HG03135 (cell line): ENCODE results near the gene MTHFD1L.

Experiments used
- ATAC-seq: cut with Tn5 transposase; IDR thresholded peaks from one replicate; pipeline ENCODE4 v1.9.1; 2021; ENCODE audit warnings: mild to moderate bottlenecking, moderate library complexity; ENCODE audit not compliant: unreplicated experiment

The MTHFD1L gene

DNA sequence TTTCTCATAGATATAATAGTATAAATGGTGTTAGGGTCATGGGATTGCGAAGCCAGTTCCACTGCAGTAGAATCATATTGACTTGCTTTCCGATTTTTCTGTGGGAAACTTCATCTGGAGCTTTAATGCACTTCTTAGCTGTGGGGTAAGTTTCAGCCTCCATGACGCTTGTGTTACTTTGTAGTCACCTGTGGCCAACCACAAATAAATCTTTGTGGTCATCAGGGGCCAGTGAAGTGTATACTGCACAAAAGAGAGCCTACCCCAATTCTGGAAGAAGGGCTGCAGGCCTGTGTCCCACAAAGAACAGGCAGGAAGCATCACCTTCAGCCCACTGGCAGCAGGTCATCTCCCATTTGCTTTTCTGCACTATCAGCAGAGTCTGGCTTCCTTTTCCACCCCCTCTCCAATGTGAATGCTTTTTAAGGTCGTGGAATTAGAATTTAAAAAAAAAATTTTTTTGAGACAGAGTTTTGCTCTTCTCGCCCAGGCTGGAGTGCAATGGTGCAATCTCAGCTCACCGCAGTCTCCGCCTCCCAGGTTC, 32.0 kb downstream of the MTHFD1L start:
- ATAC-seq = peak; percentile 51

DNA sequence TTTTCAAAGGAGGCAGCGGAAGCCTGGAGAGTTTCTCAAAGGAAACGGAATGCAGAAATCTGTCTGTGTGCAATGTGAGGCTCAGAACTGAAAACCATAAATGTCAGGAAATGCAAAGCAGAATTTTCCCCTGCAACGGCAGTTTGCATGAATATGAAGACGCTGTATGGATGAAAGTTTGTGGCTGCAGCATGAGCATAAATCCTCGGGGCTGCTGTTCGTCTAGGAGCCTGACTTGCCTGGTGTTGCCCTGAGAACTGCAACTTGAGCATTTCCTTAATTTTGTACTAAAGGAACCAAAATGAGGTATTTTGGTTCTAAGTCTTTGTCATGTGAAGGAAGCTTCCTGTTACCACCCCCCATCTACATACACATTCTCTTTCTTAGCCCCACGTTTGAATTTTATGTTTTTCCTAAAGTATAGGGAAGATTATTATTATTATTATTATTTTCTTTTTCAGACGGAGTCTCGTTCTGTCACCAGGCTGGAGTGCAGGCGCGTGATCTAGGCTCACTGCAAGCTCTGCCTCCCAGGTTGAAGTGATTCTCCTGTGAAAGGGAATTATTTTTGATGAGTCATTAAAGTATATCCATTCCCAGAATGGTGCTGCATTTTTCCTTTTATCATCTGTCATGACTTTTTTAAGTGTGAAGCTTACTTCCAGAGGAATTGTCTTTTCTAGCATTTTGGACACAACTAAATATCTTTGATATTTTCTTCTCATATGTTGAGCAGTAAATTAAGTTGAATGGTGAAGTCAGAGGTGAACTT, 33.1 kb downstream of the MTHFD1L start:
- ATAC-seq = no peak

DNA sequence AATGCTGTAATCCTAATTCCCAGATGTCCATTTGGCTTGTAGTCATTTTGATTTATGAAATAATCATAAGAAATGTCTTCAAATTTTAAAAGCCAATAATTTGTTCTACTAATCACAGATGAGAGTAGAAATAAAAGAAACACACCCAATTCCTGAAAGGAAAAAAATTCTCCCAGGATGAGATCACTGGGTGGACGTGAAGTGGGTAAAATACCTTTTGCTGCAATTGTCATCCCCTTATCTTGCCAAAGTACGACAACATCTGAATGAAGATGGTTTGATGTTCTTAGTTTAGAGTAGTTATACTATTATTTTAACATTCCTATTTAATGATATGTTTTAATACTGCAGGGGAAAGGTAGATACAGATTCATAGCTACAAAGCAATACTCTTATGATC, 33.7 kb downstream of the MTHFD1L start:
- ATAC-seq = no peak

DNA sequence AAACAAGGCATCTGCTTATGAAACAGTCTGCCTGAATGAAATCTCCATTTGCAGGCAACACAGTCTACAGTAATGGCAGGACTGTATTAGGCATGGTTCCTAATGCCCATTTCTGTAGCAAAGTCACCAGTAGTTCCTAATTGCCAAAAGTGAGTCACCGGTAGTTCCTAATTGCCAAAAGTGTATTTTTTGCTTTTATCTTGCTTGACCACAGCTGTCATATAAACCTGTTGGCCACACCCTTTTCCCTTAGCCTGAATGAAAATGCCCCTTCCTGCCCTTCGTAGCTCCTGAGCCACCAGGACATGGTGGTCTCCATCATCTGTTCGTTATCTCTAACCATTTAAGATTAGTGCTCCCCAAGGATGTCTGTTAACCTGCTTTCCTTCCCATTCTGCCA, 34.5 kb downstream of the MTHFD1L start:
- ATAC-seq = no peak

DNA sequence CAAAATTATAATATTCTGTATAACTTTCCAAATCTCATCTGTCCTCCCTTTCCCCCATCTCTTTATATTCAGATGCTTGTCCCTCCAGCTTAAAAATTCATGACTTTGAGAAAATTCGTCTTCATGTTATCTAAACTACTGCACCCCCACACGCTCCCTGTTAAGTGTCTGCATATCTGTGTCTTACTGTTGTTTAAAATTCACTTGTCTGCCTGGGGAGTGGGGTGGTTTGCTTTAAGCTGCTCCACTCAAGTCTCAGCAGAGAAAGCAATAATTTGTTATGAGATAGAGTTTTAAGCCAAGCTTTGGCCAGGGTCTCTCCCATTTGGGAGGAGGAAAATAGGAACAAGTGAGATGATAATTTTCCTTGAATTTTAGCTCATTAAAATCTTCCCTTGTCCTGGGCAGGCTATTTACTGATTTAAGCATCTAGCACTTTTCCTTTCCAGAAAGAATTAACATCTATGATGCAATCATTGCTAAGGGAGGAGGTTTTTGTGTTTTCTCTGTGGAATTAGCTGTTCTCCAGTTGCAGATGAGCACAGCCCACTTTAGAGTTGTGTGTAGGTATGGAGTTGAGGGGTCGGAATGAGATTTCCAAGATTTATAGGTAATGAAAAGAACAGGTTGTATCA, 36.8 kb downstream of the MTHFD1L start:
- no peak for ATAC-seq

DNA sequence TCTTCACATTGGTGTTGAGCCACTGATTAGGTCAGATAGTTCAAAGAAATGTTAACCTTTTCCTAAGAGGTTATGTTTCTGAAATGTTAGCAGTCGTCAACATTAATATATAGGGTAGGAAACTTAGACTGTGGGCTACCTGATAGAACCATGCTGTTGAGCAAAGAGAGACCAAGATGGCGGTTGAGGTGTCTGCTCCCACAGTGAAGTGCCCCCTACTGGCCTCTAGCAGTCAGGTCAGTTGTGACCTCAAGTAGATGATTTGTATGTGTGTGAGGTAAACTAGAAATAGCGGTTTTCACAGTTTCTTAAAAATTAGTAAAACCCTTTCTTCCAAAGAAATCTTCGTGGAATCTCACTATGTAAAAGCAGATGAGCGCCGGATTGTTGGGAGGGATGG, 40.3 kb downstream of the MTHFD1L start:
- ATAC-seq = no peak

DNA sequence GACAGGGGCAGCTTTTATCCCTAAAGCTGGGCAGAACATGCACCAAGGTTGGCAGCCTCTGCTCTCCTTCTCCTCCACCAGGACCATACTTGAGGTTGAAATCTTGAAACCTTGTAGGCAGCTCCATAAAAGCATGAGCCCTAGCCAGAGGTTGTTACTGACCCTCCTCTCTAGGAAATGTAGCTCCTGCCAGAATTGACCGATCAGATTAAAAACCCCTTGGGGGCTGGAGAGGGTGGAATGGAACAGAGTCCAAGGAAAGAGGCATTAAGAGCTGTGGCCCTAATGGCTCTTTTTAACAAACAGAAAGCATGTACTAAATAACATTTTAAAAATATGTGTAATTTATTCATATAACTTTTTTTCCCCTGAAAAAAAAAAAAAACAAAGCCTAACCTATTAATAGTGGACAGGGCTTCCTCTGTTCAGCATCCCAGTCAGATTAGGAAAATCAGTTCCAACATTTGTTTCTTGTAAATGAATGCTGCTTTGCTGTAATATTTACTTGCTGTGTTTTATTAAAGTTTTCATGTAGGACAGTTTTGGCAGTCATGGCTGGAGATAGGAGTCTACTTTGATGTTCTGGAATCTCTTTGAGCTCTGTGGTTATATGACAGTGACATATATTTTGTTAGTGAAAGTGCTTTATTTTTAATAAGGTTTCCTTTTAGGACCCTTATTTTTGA, 41.3 kb downstream of the MTHFD1L start:
- no peak for ATAC-seq

DNA sequence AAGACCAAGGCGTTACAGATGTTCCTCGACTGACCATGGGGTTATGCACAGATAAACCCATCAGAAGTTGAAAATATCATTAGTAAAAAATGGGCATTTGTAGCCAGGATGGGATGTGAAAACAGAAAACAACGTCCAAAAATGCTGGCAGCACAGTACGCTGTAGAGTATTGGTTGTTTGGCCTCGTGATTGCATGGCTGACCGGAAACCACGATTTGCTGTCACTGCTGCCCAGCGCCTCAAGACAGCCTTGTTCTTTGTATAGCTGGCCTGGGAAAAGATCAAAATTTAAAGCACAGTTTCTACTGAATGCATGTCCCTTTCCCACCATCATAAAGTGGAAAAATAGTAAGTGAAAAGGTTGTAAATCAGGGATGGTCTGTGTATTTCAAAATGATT, 41.9 kb downstream of the MTHFD1L start:
- ATAC-seq = no peak

DNA sequence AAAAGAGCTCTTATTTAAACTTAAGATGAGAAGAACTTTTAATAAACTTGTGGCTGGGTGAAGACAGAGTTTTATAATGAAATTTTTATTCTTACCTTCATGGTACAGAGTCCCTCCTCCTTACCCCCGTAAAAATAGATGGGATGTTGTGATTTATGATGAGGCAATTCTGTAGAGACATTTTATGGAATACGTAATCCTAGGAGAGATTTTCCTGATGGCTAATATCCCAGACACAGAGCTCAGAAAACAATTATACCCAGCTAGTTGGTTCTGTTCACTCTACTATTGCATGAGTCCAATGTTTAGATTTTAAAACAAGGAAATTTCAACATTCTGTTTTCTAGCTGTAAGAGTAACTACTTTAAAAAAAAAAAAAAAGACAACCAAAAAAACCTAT, 43.4 kb downstream of the MTHFD1L start:
- no peak for ATAC-seq

DNA sequence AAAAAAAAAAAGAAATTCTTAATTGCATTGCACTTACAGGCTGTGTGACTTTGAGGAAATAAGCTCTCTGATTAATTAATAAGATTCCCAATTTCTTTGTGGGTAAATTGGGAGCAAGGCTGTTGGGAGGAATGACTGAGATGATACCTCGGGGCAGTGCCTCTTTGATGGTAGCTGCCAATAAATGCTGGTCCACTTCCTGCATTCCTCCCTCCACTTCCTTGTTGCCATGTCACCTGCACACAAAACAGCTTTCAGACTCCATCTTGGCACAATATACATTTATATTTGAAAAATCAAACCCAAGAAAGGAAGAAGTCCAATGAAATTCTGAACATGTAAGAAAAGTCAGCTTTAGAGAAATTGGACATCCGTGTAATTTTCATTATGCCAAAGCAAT, 45.1 kb downstream of the MTHFD1L start:
- ATAC-seq = no peak

DNA sequence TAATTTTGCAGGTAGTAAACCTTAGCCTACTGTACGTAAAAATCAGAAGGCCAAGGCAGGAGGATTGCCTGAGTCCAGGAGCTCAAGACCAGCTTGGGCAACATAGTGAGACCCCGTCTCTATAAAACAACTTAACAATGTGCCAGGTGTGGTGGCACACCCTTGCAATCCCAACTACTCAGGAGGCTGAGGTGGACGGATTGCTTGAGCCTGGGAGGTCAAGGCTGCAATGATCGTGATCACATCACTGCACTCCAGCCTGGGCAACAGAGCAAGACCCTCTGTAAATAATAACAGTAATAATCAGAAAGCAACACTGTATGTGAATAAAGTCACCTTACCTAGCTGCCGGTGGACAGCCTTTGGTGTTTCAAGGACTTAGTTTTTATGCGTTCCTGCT, 48.9 kb downstream of the MTHFD1L start:
- ATAC-seq = no peak

DNA sequence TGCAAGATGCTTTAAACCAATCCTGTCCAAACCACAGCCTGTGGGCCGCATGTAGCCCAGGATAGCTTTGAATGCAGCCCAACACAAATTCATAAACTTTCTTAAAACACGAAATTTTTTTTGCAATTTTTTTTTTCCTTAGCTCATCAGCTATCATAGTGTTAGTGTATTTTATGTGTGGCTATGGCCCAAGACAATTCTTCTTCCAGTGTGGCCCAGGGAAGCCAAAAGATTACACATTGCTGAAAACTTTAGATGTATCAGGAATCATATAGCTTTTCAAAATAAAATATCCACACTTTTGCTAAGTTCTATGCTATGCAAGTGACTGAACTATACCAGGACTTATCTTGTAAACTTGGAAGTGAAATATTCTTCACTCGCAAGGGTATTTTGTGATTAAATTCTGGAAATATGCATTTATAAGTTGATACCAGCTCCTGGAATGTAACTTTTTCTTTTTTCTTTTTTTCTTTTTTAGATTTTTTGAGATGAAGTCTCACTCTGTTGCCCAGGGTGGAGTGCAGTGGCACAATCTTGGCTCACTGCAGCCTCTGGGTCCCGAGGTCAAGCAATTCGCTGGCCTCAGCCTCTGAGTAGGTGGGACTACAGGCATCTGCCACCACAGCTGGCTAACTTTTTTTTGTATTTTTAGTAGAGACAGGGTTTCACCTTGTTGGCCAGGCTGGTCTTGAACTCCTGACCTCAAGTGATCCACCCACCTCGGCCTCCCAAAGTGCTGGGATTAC, 49.8 kb downstream of the MTHFD1L start:
- no peak for ATAC-seq

DNA sequence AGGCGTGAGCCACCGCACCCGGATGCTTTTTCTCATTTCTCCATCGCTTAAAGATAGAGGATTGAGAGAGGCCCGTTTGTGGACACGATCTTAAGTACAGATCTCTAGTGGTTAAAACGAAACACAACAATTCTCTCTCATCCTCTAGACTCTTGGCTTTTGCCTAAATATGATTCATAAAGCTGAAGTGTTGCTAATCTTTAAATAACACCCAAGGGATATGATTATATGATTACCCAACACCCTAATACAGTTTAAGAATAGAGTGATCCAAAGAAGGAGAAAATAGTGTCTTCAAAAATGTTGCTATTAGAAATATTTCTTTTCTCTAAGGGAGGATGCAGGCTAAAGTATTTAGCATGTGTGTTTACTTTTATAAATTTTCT, 50.4 kb downstream of the MTHFD1L start:
- no peak for ATAC-seq

DNA sequence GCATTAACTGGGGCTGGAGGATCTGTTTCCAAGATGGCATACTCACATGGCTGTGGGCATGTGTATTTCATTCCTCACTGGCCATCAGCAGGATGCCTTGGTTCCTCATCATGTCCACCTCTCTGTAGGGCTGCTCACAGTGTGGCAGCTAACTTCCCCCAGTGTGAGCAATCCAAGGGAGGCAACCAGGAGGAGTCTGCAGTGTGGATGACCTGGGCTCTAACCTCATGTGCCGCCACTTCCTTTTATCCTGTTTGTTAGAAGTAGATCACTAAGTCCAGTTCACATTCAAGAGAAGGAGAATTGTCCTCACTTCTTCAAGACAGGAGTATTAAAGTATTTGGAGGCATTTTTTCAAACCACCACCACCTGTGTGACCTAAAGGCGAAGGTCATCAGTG, 54.4 kb downstream of the MTHFD1L start:
- no peak for ATAC-seq

DNA sequence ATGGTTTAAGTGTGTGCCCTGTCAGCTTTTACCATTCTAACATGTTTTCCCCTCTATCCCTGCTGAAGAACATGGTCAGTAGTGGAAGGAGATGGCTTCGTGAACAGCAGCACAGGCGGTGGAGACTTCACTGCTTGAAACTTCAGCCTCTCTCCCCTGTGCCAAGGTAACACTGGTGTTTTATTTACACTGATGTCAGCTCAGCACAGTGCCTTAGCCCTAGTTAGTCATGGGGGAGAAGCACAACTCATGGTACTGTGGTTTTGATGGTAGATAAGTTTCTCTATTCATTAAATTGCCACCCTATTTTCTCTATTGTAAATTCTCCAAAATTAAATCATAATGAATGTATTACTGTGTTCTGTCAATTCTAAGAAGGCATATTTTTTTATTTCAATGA, 56.6 kb downstream of the MTHFD1L start:
- ATAC-seq = no peak

DNA sequence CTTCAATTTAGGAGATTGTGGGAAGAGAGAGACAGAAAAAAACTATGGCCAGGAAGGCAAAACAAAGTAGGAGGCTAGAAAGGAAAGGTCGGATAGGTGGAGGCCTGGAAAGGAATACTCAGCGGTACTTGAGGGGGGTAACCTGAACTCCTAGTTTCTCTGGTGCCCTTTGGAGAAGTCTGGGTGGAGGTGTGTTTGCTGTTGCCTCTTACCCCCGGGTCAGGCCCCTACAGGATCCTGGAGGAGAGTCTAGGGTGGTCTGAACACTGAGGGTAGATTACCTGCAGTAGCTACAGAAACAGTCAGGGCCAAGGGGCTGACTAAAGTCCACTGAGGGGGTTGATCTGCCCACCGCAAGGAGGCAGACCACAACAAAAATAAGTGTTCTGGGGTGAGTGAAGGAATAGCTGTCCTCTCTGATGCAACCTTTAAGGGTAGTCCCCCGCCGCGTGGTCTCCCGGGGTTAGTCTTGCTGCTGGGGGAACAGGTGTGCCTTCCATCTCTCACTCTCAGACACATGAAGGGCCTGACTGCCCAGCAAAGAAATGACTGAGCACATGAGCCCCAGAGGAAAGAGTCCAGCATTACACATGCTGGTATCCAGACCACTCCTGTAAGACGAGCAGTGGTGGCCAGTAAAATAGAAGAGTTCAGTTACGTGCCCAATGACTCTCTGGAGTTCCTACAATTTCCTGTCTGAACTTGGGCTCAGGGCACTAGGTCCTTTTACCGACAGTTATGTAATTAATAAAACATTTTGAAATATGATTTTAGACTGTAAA, 59.5 kb downstream of the MTHFD1L start:
- no peak for ATAC-seq

DNA sequence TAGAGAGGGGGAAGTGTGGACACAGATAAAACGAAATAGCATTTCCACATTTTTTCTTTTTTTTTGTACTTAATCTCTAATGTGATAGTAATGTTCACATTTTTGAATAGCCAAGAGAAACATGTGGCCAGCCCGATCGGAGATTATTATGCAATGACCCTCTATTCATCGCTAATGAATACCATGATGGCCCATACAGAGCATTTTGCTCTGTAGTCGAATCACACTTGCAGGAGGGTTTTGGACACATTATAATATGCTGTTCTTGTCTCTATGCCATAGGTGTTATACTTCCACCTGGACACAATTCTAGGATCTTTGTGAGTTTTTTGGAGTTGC, 60.1 kb downstream of the MTHFD1L start:
- ATAC-seq = no peak

DNA sequence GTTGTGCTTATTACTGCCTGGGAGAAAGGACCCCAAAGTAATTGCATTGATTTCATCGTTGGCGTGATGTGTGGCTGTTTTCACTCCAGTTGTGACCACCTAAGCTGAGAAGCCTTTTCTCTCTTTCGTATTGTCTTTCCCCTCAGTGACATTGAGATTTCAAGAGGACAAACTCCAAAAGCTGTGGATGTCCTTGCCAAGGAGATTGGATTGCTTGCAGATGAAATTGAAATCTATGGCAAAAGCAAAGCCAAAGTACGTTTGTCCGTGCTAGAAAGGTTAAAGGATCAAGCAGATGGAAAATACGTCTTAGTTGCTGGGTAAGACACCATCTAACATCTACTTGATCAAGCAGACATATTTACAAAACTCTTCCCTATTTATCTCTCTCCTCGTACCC, 60.5 kb downstream of the MTHFD1L start:
- no peak for ATAC-seq

DNA sequence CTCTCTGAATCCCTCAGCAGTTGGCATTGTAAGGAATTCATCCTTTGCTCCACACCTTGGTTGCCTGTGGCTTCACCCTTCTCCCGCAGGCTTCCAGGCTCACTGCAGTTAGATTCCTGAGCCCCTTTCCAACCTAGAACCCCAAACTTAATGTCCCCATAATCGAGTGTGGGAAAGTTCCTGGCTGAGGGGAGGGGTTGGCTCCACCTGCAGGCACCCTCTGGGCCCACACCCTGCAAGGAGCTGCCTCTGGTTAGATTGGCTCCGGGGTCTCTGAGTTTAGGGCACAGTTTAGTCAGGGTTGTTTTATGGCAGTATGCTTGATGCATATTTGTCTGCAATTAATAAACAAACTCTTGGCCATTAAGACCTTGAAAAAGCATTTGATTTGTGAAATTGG, 63.4 kb downstream of the MTHFD1L start:
- ATAC-seq = no peak

DNA sequence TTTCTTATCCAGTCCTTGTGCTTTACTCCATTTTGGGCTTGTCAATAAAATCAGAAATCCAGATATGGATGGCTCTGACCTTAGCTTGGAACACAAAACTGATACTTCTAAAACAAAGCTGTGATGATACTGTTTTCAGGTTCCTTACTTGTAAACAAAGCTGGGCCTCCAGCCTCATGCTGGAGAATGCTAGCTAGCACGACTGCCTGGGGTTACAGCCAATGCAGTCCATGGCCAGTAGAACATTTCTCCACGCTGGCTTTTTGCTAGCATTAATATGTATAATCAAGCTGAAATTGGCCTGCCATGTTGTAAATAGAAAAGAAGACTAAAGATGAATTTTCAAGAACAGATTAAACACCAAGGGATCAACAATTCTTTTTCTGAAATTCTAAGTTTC, 63.9 kb downstream of the MTHFD1L start:
- no peak for ATAC-seq

DNA sequence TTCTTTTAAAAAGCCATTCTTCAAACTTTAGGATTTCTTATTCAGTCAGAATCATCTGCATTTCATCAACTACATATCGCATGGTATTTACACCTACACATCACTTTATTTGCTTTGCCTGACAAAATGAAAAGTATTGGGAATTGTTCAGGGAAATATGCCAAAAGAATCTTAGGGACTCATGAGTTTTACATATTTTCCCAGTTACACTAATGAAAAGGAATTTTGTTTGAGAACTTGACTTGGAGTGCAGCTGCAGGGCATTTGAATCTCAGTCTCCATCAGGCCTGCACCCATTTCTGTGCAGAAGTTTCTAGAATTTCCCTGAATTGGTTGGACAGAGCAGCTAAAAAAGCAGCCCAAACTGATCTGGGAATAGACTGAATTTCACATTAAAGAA, 65.3 kb downstream of the MTHFD1L start:
- no peak for ATAC-seq
